SHP77 (cell line): ENCODE results near the gene THBS3.
"Not testable (repeated sequence)": the region's sequence is repeated elsewhere in the genome, so short reads cannot be mapped to it uniquely, and the experiment has no call there.

Source experiments
- DNase-seq, 2 experiments: peaks; one replicate each; lab custom pipeline; 2025; lab: John Stamatoyannopoulos, UW

THBS3 gene

DNA sequence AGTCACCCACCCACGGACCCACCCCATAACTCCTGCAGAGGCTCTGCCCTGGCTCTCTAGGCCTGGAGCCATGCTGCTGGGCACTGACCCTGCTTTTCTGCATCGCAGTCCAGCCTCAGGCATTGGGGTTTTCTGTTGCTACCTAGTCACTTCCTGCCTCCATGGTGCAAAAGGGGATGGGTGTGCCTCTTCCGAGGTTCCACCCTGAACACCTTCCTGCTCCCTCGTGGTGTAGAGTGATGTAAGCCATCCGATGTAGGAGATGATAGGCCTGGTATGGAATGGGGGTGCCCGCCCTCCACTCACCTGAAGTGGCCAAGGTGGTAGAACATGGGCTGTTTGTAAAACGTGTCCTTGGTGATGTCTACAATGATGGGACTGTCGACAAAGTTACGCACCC, 27.7 kb upstream of the THBS3 start:
- not testable (repeated sequence) for DNase-seq

DNA sequence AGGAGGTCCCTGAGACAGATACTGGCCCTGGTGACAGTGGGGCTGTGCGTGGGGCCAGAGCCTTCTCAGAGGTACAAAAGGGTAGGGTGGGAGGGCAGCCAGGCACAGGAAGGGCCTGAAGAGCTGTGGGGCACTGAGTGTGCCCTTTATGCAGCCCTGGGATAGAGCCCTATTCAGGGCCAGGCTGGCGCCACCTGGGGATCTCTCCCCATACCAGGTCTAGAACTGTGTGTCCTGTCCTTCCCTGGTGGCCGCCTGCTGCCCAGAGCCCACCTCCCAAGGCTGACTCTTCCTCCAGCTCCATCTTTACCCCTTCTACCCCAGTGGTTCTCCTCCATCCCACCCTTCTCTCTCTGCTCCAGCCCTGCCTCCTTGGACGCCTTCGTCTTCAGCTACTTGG, 25.8 kb upstream of the THBS3 start:
- not testable (repeated sequence) for DNase-seq

DNA sequence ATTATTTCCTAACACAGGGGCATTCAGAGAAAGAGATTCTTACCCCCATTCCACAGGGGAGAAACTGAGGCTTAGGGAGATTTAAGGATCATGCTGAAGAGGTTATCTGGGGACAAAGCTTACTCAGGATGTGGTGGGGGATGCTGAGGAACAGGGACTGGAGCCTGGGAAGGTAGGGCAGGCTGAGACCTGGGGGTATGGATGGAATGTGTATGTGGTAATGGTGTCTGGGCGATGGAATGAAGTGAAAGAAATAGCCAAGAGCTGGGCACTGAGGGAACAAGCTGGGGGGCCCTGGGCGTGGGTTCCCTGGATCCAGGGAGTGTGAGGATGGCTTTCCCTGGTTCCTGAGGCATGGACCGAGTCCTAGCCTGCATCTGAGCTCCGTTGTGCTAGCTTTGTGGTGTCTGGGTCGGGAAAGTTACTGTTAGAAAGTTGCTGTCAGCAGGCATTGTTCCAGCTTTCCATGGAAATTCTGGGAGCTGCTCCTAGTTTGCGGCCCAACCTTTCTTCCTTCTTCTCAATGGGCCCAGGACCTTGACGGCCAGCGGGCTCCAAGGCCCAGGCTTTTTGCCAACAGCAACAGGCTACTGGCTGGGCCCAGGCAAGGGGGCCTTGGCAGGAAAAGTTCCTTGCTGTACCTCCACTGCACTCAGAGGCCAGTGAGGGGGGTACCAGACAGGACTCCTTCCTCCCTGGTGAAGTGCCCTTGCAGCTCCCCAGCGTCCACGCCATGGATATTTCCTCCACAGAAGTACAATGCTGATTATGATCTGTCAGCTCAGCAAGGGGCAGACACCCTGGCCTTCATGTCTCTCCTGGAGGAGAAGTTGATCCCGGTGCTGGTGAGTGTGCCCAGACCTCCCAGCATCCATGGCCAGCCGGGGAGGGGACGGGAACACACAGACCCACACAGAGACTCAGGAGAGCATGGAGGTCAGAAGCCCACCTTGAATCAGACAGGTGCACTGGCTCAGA, 24.6 kb upstream of the THBS3 start:
- not testable (repeated sequence) for DNase-seq

DNA sequence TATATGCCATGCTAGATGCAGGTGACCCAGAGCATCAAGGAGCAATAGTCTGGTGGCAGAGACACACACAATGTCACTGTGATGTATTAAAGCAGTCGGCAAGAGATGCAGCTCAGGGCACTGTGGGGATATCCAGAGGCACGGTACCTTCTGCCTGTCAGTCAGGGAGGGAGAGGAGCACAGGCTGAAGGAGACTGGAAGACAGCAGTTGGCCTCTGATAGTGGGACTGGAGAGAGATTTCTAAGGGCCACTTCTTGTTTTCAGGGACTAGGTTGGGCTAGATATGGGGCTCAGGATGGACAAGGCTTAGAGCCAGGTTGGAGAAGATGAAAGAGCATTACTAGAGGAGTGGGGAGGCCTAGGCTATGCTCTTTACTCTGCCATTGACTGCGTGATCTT, 23.6 kb upstream of the THBS3 start:
- not testable (repeated sequence) for DNase-seq

DNA sequence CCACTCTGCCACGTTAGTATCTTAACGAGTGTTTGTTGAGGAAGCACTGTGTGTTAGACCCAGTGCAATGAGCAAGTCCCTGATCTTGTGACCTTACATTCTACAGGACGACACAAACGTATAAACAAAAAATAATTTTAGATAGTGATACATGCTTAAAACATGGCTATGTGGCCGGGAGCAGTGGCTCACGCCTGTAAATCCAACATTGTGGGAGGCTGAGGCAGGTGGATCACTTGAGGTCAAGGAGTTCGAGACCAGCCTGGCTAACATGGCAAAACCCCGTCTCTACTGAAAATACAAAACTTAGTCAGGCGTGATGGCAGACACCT, 20.4 kb upstream of the THBS3 start:
- DNase-seq = no peak

DNA sequence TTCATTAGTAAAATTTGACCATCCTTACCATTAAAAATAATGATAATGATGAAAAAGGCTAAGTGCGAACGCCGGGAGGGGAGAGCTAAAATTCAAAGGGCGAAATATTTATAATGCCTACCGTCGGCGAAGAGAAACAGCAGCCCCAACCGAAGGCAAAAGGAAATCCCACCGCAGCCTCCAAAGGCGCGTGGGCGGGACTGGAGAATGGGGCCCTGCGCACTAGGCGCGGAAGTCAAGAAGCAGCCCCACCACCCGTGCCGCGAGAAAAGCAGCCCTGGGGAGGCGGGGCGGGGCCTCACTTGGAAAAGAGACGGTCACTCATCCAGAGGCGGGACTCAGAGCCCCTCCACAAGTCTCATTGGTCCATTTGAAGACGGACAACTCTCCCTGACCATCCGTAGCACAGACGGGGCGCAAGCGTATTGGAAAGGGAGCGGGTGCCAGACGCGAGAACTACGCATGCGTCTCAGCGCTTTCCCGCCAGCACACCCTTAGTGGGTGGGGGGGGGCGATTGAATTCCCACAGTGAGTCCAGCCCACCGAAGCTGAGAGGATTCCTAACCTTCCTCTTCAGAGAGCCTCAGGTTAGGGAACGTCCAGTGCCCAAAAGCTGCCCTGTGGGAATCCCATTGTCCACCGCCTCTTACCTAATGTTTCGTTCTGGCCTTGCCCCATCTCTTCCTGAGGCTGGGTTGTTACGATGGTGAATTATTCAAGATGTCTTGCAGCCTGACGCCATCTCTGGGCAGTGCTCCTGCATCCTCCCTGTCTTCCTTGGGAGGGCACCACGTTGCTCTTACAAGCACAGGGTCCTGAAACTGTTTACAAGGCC, 19.8 kb upstream of the THBS3 start:
- peak; percentile 100 for DNase-seq

DNA sequence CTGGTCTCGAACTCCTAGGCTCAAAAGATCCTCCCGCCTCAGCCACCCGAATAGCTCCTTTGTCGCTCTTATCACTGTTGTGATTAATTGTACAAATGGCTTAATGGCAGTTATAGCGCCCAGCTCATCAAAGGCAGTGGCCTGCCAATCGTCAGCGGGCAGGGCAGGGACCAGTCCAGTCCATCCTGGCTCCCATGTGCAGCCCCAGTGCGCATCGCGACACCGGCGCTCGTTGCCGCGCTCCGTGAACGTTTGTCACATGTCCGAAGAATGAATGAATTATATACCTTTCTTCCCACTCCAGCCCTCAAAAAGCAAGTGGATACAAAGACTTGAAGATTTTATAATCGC, 19.2 kb upstream of the THBS3 start:
- peak; percentile 74 to 82 for DNase-seq

DNA sequence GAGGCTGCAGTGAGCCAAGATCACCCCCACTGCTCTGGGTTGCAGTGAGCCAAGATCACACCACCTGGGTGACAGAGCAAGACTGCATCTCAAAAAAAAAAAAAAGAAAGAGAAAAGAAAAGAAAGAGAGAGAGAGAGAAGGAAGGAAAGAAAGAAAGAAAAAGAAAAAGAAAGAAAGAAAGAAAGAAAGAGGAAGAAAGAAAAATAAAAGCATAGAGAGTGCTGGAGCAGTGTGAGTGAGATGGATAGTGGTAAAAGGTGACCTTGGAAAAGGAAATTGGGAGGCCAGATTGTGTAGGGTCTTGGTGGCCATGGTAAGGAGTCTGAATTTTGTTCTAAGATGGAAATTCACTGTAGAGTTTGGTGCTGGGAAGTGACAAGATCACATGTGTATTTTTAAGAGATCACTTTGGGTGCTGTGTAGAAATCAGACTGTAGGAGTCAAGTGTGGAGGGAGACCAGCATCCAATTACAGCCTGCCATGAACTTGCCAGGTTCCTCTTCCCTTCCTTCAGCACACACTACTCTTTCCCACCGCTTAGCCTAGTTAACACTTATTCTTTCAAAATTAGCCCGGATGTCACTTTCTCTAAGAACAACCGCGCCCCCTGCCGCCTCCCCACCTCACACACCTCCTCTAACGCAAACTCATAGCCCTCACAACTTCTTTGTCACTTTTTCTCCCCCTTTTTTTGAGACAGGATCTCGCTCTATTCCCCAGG, 18.7 kb upstream of the THBS3 start:
- DNase-seq = peak; percentile 81 to 88

DNA sequence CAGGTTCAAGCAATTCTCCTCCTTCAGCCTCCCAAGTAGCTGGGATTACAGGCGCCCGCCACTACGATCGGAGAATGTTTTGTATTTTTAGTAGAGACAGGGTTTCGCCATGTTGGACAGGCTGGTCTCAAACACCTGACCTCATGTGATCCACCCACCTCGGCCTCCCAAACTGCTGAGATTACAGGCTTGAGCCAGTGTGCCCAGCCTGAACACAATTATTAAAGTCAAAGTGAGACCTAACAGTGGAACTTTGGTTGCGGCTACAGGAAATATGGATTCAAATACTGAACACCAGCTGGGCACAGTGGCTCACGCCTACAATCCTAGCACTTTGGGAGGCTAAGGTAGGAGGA, 17.7 kb upstream of the THBS3 start:
- not testable (repeated sequence) for DNase-seq

DNA sequence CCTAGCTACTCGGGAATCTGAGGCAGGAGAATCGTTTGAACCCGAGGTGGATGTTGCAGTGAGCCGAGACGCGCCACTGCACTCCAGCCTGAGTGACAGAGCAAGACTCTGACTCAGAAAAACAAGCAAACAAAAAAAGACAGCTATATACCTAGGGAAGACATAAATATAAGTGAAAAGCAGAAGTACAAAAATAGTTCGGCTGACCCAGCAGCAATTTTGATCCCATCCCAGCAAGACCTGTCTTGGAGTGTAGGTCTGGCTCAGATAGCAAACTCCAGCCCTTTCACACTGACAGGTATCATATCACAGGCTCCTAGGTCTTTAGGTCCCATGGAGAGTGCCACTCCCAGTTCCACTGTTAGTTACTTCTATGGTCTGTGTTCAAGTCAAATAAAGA, 15.3 kb upstream of the THBS3 start:
- DNase-seq = no peak

DNA sequence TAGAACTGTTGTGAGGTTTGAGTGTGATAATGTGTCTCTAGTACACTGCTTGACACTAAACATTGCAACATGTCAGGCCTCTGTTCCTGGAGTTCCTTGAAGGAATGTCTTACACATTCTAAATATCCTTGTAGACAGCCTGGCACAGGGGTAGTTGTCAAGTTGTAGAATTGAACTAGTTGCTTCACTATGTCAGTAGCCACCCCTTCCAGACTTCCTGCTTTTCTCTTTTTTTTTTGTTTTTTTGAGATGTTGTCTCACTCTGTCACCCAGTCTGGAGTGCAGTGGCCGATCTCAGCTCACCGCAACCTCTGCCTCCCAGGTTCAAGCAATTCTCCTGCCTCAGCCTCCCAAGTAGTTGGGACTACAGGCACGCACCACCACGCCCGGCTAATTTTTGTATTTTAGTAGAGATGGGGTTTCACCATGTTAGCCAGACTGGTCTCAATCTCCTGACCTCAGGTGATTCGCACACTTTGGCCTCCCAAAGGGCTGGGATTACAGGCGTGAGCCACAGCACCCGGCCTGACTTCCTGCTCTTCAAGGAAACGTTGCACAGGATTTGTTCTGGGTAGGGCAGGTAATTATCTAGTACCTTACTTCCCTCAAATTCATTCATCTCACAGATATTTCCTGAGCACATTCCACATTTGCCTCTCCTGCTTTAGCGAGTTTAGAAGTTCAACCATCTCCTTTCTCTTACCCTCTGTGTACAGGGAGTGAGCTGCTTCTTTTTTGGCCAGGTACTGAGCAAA, 12.7 kb upstream of the THBS3 start:
- not testable (repeated sequence) for DNase-seq

DNA sequence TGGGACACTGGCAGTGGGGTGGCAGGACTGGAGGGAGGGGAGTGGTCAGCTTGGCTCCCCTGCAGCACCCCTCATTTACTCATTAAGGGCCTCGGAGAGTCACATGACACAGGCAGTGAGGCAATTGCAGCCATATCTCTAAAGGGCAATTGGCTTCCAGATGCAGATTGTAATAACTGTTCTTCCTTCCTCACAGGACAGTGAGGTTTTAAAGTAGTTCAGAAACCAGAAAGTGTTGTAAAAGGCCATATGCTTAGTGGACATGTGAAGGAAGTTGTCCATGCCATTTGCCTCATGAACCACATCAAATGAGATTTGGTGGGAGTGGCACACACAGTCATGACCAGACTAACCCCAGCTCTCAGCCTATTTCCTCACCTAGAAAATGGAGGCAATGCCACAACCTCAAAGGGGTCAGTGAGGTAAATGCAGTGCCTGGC, 11.9 kb upstream of the THBS3 start:
- DNase-seq = peak; percentile 28 to 42

DNA sequence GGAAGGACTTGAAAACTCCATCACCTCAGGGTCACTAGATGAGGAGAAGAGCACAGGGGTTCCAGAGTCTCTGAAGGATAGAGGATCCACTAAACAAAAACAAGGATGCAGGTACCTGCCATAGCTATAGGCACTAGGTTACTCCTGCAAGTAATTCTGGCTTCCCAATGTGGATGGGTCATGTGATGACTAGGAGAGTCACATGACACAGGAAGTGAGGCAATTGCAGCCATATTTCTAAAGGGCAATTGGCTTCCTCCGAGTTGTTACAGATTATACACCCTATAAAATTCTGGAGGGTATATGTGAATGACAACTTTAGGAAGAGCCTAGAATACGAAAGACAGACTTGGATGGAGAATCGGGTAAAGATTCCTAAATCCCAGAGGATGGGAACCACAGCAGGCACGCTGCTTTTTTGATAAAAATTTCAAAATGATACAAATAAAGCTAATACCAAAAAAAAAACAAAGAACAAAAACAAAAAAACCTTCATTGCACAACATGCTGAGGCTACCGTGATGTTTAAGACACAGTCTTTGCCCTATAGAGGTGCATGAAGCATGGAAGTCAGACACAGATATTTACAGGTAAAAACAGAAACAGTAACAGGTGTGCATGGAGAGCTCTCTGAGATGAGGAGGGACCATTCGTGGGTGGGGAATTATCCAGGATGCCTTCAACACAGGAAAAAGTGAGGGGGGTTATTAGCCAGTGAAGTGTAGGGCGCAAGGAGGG, 11.3 kb upstream of the THBS3 start:
- DNase-seq = peak; percentile 88 to 90

DNA sequence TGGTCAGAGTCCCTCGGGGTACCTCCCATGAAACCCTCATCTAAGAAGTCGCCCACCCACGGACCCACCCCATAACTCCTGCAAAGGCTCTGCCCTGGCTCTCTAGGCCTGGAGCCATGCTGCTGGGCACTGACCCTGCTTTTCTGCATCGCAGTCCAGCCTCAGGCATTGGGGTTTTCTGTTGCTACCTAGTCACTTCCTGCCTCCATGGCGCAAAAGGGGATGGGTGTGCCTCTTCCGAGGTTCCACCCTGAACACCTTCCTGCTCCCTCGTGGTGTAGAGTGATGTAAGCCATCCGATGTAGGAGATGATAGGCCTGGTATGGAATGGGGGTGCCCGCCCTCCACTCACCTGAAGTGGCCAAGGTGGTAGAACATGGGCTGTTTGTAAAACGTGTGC, 7.0 kb upstream of the THBS3 start:
- DNase-seq = not testable (repeated sequence)

DNA sequence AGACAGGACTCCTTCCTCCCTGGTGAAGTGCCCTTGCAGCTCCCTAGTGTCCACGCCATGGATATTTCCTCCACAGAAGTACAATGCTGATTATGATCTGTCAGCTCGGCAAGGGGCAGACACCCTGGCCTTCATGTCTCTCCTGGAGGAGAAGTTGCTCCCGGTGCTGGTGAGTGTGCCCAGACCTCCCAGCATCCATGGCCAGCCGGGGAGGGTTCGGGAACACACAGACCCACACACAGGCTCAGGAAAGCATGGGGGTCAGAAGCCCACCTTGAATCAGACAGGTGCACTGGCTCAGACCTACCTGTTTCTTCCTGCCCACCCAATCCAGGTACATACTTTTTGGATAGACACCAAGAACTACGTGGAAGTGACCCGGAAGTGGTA, 4.3 kb upstream of the THBS3 start:
- DNase-seq = not testable (repeated sequence)

DNA sequence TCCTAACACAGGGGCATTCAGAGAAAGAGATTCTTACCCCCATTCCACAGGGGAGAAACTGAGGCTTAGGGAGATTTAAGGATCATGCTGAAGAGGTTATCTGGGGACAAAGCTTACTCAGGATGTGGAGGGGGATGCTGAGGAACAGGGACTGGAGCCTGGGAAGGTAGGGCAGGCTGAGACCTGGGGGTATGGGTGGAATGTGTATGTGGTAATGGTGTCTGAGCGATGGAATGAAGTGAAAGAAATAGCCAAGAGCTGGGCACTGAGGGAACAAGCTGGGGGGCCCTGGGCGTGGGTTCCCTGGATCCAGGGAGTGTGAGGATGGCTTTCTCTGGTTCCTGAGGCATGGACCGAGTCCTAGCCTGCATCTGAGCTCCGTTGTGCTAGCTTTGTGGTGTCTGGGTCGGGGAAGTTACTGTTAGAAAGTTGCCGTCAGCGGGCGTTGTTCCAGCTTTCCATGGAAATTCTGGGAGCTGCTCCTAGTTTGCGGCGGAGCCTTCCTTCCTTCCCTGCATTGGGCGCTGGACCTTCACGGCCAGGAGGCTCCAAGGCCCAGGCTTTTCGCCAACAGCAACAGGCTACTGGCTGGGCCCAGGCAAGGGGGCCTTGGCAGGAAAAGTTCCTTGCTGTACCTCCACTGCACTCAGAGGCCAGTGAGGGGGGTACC, 3.8 kb upstream of the THBS3 start:
- not testable (repeated sequence) for DNase-seq

DNA sequence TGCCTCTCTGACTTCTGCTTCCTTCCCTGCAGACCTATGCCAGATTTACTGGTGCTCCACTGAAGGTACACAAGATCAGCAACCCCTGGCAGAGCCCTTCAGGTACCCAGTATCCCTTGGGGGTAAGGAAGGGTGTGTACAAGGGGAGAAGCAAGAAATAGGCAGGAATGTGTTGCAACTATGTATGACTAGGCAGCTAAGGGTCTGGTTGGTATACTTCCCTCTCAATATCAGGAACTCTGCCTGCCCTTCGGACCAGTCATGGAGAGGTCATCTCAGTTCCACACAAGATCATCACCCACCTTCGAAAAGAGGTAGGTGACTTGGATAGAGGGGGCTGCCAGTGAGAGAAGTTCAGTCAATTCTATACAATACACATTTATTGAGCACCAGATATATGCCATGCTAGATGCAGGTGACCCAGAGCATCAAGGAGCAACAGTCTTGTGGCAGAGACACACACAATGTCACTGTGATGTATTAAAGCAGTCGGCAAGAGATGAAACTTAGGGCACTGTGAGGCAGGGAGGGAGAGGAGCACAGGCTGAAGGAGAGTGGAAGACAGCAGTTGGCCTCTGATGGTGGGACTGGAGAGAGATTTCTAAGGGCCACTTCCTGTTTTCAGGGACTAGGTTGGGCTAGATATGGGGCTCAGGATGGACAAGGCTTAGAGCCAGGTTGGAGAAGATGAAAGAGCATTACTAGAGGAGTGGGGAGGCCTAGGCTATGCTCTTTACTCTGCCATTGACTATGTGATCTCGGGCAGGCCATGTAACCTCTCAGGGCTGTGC, 2.8 kb upstream of the THBS3 start:
- DNase-seq = no peak

DNA sequence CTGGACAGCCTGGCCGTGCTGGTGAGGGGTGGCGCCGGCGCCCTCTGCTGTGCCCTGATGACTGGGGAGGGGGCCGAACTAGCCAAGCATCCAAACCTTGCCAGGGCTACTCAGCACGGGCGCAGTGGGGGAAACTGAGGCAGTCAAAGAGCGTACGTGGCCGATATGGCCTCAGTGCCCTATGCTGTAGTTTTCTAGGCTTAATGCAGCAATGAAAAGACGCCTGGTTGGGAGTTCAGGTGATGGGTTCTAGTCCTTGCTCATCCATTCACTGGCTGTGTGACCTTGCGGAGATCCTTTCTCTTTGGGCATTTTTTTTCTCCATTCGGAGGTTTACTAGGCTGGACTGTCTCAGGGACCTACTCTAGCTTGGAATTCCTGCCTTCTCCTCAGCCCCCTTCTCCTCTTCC, 1.6 kb upstream of the THBS3 start:
- no peak for DNase-seq

DNA sequence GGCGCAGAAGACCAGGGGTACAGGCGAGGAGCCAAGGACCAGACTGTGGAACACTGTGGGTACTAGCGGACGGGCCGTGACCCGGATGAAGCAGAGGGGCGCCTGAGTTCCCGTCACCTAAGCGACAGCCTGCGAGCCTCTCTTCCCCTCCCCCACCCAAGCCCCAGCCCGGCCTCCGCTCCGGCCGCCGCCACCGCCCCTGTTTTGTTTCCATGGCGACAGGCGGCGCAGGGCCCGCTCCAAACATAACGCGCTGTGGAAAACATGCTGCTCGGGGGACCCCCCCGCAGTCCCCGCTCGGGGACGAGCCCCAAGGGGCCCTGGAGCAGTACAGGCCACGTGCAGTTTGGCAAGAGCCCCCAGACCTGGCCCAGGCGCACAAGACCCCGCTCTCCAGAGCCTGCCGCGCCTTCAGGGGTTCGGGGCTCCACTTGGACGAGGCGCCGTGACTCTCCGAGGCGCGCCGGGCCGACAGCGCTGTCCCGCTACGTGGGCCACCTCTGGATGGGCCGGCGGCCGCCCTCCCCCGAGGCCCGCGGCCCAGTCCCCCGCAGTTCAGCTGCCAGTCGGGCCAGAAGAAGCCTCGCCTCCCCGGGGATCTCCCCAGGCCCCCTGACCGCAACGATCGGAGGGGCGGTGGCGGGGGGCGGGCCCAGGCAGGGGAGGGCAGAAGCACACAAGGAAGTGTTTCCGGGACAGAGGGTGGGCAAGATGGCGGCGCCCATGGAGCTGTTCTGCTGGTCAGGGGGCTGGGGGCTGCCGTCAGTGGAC, 1.0 kb upstream of the THBS3 start, which contains the start of gene MTX1:
Gene MTX1 (plus strand): TSS at position 155 of the 771 bp plus-strand sequence. CDS start 110 bp downstream, at position 265.
- DNase-seq = peak; percentile 89 to 94
